Esophagus squamous epithelium (tissue), 5 donors: Measurements from ENCODE around the gene HP. TPM values are rescaled to one million over a fixed set of nuclear protein-coding genes. Genes with fewer than 3 reads are reported as not detected.

ENCODE experiments used
- DNase-seq: peaks from one replicate; lab custom pipeline; 2025; lab: John Stamatoyannopoulos, UW
- H3K27ac ChIP-seq, 4 donors: fragments of 200-600 bp; sonication (generic); one replicate each; pipeline ENCODE4 v1.5.1; 2016 to 2019; ENCODE audit warnings: mild to moderate bottlenecking in 1 of 4
- H3K27me3 ChIP-seq, 4 donors: fragments of 200-600 bp; sonication (generic); 1 replicate in 3 of 4; 2 replicates in 1 of 4; pipeline versions ENCODE4 v1.5.1 to v1.6.0; 2017 to 2021; ENCODE audit warnings: antibody characterized with exemption in 1 of 4
- H3K36me3 ChIP-seq, 3 donors: fragments of 200-600 bp; sonication (generic); one replicate each; pipeline ENCODE4 v1.5.1; 2016 to 2019
- H3K4me1 ChIP-seq, 3 donors: fragments of 200-600 bp; sonication (generic); one replicate each; pipeline ENCODE4 v1.5.1; 2017 to 2019
- H3K4me3 ChIP-seq, 4 donors: fragments of 200-600 bp; sonication (generic); 1 replicate in 3 of 4; 2 replicates in 1 of 4; pipeline ENCODE4 v1.5.1; 2016 to 2019; ENCODE audit warnings: mild to moderate bottlenecking in 2 of 4, moderate library complexity in 1 of 4
- H3K9me3 ChIP-seq, 3 donors: fragments of 200-600 bp; sonication (generic); one replicate each; pipeline ENCODE4 v1.5.1; 2016 to 2019
- CTCF ChIP-seq, 6 experiments: fragments of 450-650 bp in 4 of 6; fragments of 200-600 bp in 2 of 6; sonication (generic) in 2 of 6; IDR thresholded peaks; one replicate each; pipeline ENCODE4 v1.5.1; 2016 to 2019; ENCODE audit warnings: antibody characterized with exemption in 6 of 6, mild to moderate bottlenecking in 4 of 6, moderate library complexity in 4 of 6
- POLR2A ChIP-seq, 4 donors: fragments of 450-650 bp; IDR thresholded peaks; one replicate each; pipeline ENCODE4 v1.6.1; 2017; ENCODE audit warnings: antibody characterized with exemption in 4 of 4, mild to moderate bottlenecking in 4 of 4, moderate library complexity in 3 of 4
- WGBS, 2 donors: methylation state at CpG; one replicate each; pipeline ENCODE4 v1.1.5; 2018; 5-methylcytosine and 5-hydroxymethylcytosine counted together
- intact Hi-C: fragments of 100-400 bp; cut with DNase I; formaldehyde crosslinking; loops from one replicate; pipeline ENCODE4 v1.15.0; 2022
- total RNA-seq, 4 donors: library from RNA; depleted of rRNA; stranded (reverse); fragments of >200 nt; gene quantifications; one replicate each; pipeline ENCODE4 v1.1.0, GENCODE V29; 2016
- donor health status: DM: yes; HTN: yes; CAD: no.

HP gene
- total RNA-seq, 4 donors from 2014 or later, result 1.0 to 2.9 TPM; not detected in 2

DNA sequence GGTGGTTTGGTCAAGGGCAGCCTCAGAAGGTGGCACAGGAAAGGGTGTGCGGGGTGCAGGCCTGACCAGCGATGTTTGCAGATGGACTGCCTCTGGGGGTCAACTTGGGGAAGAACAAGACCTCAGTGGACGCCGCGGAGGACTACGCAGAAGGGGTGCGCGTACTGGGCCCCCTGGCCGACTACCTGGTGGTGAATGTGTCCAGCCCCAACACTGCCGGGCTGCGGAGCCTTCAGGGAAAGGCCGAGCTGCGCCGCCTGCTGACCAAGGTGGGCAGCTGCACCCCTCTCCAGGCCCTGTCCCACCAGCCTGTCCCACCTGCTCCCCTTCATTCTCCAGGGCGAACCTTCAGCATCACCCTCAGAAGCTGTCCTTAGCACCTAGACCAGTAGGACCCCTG, 33.3 kb upstream of the HP start:
- Histone ChIP-seq H3K4me1 (no peaks in the 10 kb centered on the region), H3K4me3 (no peak overlapping the region), H3K27me3 (no peaks in the 10 kb centered on the region), H3K9me3 (no peaks in the 10 kb centered on the region), H3K27ac (no peak overlapping the region), H3K36me3 (peaks cover 0 to 97% (median 3%) of the 10 kb centered on the region in 3 donors)
- no peak for DNase-seq
- intact Hi-C loops, result no loop called here
- TF ChIP-seq POLR2A (IDR thresholded peaks at IDR 0.05) (no peak), CTCF (IDR thresholded peaks at IDR 0.05) (no peak)
- WGBS, 2 donors, result 89 to 100% methylated on average over 1 to 5 of the region's 15 CpGs

GRCh38 chr16:72022127-72022526, 32.2 kb upstream of the HP start:
- H3K36me3 ChIP-seq, result peaks cover 0 to 97% (median 3%) of the 10 kb centered on the region in 3 donors
- no peak overlapping the region for H3K27ac ChIP-seq
- DNase-seq, result no peak
- H3K4me3 ChIP-seq, result no peak overlapping the region
- H3K27me3 ChIP-seq, result no peaks in the 10 kb centered on the region
- intact Hi-C loops, result no loop called here
- H3K9me3 ChIP-seq, result no peaks in the 10 kb centered on the region
- 89 to 94% methylated on average over 6 to 13 of the region's 13 CpGs for WGBS, 2 donors
- H3K4me1 ChIP-seq, result no peaks in the 10 kb centered on the region
- TF ChIP-seq CTCF (IDR thresholded peaks at IDR 0.05), result no peak
- no peak for TF ChIP-seq POLR2A (IDR thresholded peaks at IDR 0.05)

DNA sequence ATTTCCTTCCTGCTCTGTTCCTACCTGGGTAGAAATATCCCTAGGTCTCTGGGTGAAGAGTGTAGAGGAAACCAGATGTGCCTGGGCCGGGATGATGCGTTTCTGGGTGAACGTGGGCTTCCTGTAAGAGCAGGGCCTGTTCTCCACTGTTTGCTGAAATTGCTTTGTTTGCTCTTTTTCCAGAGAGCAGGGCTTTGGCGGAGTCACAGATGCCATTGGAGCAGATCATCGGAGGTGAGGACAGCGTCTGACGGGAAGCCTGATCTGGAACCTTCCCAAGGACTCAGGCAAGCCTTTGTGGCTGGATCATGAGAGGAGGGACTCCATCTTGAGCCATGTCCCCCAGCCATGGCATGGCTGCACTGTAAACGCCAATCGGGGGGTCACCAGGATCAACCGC, 30.3 kb upstream of the HP start:
- H3K27me3 ChIP-seq, result no peaks in the 10 kb centered on the region
- 91 to 92% methylated on average over 3 to 7 of the region's 10 CpGs for WGBS, 2 donors
- no peak overlapping the region for H3K4me3 ChIP-seq
- H3K36me3 ChIP-seq, result peaks cover 0 to 91% (median 0%) of the 10 kb centered on the region in 3 donors
- DNase-seq, result no peak
- no peaks in the 10 kb centered on the region for H3K9me3 ChIP-seq
- no peaks in the 10 kb centered on the region for H3K4me1 ChIP-seq
- TF ChIP-seq CTCF (IDR thresholded peaks at IDR 0.05), result no peak
- no peak overlapping the region for H3K27ac ChIP-seq
- intact Hi-C loops, result no loop called here

GRCh38 chr16:72024862-72025382, 29.4 kb upstream of the HP start:
- H3K9me3 ChIP-seq, result no peaks in the 10 kb centered on the region
- DNase-seq, result no peak
- WGBS, 2 donors, result 66 to 74% methylated on average over 6 of the region's 6 CpGs
- no peak overlapping the region for H3K4me3 ChIP-seq
- no peak for TF ChIP-seq CTCF (IDR thresholded peaks at IDR 0.05)
- TF ChIP-seq POLR2A (IDR thresholded peaks at IDR 0.05), result no peak
- intact Hi-C loops, result no loop called here
- no peak overlapping the region for H3K27ac ChIP-seq
- no peaks in the 10 kb centered on the region for H3K4me1 ChIP-seq
- H3K36me3 ChIP-seq, result peaks cover 0 to 81% (median 0%) of the 10 kb centered on the region in 3 donors
- H3K27me3 ChIP-seq, result no peaks in the 10 kb centered on the region

DNA sequence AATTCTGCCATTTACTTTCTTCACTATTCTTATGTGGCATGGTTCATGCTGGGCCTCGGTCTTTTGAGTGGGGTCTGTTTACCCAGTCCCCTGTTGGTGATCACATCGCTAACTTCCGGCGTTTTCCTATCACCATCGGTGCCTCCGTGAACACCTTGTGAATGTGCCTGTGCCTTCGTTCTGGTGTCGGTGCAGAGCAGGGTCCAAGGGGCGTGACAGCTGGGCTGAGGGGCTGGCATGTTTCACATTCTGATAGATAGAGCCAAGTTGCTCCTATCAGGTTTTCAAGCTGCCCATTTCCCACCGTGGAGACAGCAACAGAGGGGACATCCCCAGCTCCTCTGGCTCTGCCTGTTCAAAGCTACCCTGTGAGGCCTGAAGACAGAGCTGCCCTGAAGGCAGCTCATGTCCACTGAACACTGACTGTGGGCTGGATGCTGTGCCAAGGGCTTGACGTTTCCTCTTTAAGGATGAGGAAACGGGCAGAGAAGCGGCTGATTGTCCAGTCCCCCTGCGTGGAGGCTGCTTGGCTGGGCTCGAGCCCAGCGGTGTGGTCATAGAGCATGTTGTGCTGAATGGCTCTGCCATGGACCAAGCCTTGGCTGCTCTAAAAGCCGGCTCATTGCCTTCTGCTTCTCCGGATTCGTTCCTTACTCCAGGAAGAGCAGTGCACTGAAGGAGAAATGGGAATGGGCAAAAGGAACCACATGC, 28.7 kb upstream of the HP start:
- no peak overlapping the region for H3K27ac ChIP-seq
- peaks cover 0 to 77% (median 0%) of the 10 kb centered on the region in 3 donors for H3K36me3 ChIP-seq
- H3K9me3 ChIP-seq, result no peaks in the 10 kb centered on the region
- no peaks in the 10 kb centered on the region for H3K27me3 ChIP-seq
- intact Hi-C loops, result no loop called here
- no peak for TF ChIP-seq POLR2A (IDR thresholded peaks at IDR 0.05)
- TF ChIP-seq CTCF (IDR thresholded peaks at IDR 0.05), result no peak
- no peaks in the 10 kb centered on the region for H3K4me1 ChIP-seq
- no peak for DNase-seq
- H3K4me3 ChIP-seq, result no peak overlapping the region
- WGBS, 2 donors, result 88 to 91% methylated on average over 7 to 12 of the region's 19 CpGs
